ENCODE results near the gene RCAN1. TPM values are rescaled to one million over a fixed set of nuclear protein-coding genes. Genes with fewer than 3 reads are reported as not detected.

RCAN1 gene
- total and polyA plus RNA-seq, 9 of the 15 experiments (the other 6 are each of a cell fraction or from before 2014, with no cell fraction given) = 4.4 to 16.5 (median 12.3) TPM

DNA sequence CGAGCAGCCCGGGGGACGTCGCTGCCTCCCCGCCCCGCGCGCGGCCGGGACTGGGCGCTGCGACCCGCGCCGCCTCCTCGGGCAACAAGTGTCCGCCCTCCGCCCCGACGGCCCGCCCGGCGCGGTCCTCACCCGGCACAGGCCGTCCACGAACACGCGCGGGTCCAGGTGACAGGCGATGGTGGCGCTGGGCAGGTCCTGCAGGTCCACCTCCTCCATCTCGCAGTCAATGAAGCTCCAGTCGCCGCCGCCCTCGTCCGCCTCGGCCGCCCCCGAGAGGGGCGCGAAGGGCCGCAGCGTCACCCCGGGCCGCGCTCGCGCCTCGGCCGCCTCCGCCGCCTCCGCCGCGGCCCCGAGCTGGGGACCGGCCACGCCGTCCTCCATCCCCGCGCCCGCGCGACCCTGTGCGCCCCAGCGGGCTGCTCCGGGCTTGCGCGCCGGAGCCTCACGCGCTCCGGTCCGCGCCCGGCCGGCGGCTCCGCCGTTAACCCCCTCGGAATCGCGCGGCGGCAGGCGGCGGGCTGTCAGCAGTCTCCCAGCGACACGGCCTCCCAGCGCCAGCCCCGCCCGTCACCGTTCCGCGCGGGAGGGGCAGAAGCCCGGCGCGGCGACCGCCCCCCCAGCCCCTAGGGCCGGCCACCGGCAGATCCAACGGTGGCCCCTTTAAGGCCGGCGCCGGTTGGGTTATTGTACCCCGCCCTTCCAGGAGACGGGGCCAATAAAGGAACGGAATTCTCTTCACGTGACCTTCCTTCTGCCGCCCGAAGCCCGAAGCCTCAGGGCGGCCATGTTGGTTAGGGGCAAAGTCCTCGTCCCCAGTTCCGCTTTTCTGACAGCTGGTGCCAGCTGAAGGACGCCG is at the start of gene RCAN1 (continued):
- TF ChIP-seq, protein P1, sequence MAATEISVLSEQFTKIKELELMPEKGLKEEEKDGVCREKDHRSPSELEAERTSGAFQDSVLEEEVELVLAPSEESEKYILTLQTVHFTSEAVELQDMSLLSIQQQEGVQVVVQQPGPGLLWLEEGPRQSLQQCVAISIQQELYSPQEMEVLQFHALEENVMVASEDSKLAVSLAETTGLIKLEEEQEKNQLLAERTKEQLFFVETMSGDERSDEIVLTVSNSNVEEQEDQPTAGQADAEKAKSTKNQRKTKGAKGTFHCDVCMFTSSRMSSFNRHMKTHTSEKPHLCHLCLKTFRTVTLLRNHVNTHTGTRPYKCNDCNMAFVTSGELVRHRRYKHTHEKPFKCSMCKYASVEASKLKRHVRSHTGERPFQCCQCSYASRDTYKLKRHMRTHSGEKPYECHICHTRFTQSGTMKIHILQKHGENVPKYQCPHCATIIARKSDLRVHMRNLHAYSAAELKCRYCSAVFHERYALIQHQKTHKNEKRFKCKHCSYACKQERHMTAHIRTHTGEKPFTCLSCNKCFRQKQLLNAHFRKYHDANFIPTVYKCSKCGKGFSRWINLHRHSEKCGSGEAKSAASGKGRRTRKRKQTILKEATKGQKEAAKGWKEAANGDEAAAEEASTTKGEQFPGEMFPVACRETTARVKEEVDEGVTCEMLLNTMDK (IDR thresholded peaks at IDR 0.05; ENCODE audit: borderline replicate concordance, insufficient read depth, low read depth, low read length, poor library complexity, severe bottlenecking) = peak; percentile 38
- TF ChIP-seq ZNF354B (CRISPR knock-in tag; IDR thresholded peaks at IDR 0.05) (no peak), PHF20 (IDR thresholded peaks at IDR 0.05; ENCODE audit: partially characterized antibody) (peak; percentile 82), HDAC1 (IDR thresholded peaks at IDR 0.05) (peak in 1 of 2 experiments; percentile 84; a peak in 2 of 4 replicates), PPARD (CRISPR knock-in tag; IDR thresholded peaks at IDR 0.05) (no peak), GABPB1 (CRISPR knock-in tag; IDR thresholded peaks at IDR 0.05) (peak; percentile 74; the same call in 1 of the 2 replicates), NFYB (IDR thresholded peaks at IDR 0.05; ENCODE audit: extremely low read depth, insufficient read length) (peak; percentile 14), CTBP1 (IDR thresholded peaks at IDR 0.05; ENCODE audit: borderline replicate concordance) (peak; percentile 92), ZZZ3 (IDR thresholded peaks at IDR 0.05) (no peak), RBFOX2 (IDR thresholded peaks at IDR 0.05; ENCODE audit: low read depth, low read length) (peak; percentile 70), HCFC1 (IDR thresholded peaks at IDR 0.05; ENCODE audit: low read depth, low read length) (peak; percentile 93), NCOA2 (IDR thresholded peaks at IDR 0.05; ENCODE audit: partially characterized antibody in 2 of 2) (no peak), FOS (IDR thresholded peaks at IDR 0.05; ENCODE audit: extremely low read depth, insufficient read length) (peak; percentile 59)
- TF ChIP-seq, protein P2, sequence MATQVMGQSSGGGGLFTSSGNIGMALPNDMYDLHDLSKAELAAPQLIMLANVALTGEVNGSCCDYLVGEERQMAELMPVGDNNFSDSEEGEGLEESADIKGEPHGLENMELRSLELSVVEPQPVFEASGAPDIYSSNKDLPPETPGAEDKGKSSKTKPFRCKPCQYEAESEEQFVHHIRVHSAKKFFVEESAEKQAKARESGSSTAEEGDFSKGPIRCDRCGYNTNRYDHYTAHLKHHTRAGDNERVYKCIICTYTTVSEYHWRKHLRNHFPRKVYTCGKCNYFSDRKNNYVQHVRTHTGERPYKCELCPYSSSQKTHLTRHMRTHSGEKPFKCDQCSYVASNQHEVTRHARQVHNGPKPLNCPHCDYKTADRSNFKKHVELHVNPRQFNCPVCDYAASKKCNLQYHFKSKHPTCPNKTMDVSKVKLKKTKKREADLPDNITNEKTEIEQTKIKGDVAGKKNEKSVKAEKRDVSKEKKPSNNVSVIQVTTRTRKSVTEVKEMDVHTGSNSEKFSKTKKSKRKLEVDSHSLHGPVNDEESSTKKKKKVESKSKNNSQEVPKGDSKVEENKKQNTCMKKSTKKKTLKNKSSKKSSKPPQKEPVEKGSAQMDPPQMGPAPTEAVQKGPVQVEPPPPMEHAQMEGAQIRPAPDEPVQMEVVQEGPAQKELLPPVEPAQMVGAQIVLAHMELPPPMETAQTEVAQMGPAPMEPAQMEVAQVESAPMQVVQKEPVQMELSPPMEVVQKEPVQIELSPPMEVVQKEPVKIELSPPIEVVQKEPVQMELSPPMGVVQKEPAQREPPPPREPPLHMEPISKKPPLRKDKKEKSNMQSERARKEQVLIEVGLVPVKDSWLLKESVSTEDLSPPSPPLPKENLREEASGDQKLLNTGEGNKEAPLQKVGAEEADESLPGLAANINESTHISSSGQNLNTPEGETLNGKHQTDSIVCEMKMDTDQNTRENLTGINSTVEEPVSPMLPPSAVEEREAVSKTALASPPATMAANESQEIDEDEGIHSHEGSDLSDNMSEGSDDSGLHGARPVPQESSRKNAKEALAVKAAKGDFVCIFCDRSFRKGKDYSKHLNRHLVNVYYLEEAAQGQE (IDR thresholded peaks at IDR 0.05; ENCODE audit: borderline replicate concordance) = peak; percentile 94
- TF ChIP-seq, protein P2 (CRISPR knock-in tag; IDR thresholded peaks at IDR 0.05; ENCODE audit: low read depth) = no peak
- TF ChIP-seq, protein P3, sequence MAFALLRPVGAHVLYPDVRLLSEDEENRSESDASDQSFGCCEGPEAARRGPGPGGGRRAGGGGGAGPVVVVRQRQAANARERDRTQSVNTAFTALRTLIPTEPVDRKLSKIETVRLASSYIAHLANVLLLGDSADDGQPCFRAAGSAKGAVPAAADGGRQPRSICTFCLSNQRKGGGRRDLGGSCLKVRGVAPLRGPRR (CRISPR knock-in tag; IDR thresholded peaks at IDR 0.05) = no peak
